ENCODE measurements around the gene ABCG1.

DNA sequence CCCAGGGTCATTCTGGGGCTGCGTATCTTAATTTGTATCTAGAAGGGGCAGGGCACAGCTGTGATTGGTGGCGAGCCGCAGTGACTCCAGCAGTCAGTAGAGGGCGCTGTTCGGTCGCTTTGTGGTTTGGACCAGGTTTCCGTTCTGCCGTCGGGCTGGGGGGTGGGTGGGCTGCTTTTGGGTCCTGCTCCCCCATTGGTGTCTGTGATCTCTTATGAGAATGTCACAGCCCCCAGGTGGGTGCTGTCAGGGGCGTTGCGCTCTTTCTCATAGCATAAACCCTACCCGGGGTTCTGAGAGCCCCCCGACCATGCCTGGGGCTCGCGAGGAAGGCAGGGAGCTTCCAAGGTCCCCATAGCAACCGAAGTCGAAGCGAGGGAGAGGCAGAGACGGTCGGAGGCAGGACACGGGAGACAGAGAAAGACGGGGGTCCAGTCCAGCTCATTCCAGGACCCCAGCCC, 90.8 kb downstream of the ABCG1 start:
- TF ChIP-seq, protein P1, sequence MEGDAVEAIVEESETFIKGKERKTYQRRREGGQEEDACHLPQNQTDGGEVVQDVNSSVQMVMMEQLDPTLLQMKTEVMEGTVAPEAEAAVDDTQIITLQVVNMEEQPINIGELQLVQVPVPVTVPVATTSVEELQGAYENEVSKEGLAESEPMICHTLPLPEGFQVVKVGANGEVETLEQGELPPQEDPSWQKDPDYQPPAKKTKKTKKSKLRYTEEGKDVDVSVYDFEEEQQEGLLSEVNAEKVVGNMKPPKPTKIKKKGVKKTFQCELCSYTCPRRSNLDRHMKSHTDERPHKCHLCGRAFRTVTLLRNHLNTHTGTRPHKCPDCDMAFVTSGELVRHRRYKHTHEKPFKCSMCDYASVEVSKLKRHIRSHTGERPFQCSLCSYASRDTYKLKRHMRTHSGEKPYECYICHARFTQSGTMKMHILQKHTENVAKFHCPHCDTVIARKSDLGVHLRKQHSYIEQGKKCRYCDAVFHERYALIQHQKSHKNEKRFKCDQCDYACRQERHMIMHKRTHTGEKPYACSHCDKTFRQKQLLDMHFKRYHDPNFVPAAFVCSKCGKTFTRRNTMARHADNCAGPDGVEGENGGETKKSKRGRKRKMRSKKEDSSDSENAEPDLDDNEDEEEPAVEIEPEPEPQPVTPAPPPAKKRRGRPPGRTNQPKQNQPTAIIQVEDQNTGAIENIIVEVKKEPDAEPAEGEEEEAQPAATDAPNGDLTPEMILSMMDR (IDR thresholded peaks at IDR 0.05; ENCODE audit: insufficient read depth, low read depth, low read length): peak; percentile 37
- TF ChIP-seq EZH2 (IDR thresholded peaks at IDR 0.05; ENCODE audit: insufficient read depth, low read length): no peak

All from astrocyte (in vitro differentiated cells and primary cell).